K562 (cell line): ENCODE data around the gene BICDL1. TPM values are rescaled to one million over a fixed set of nuclear protein-coding genes. Genes with fewer than 3 reads are reported as not detected.

Experiments
- KDM1A ChIP-seq, 2 experiments: fragments of 450-650 bp; IDR thresholded peaks; 2 replicates each; pipeline ENCODE4 v1.6.1; 2016; ENCODE audit warnings: mild to moderate bottlenecking in 2 of 2
- MNT ChIP-seq, 2 experiments: fragments of 450-650 bp; conservative IDR thresholded peaks; 2 replicates each; pipeline ENCODE4 v1.6.1; 2017; ENCODE audit warnings: mild to moderate bottlenecking in 2 of 2, moderate library complexity in 2 of 2
- SETDB1 ChIP-seq: IDR thresholded peaks from one replicate; pipeline ENCODE4 v1.6.1; 2012; ENCODE audit warnings: low read length, control low read depth, inconsistent platforms
- ZNF79 ChIP-seq: fragments of 250-450 bp; sonication (Bioruptor Pico); IDR thresholded peaks from 2 replicates; pipeline ENCODE4 v1.4.0; 2020; ENCODE audit warnings: low read depth, mild to moderate bottlenecking, moderate library complexity
- polyA plus RNA-seq, 8 experiments: library from polyadenylated mRNA; depleted of rRNA in 4 of 8; stranded (reverse) in 5 of 8; unstranded in 3 of 8; fragments of >200 nt; fragmentation: Nextera tagmentation in 2 of 8; fragmentation: Illumina TruSeq in 1 of 8; extraction: Ambion mirVana in 2 of 8; extraction: Trizol in 1 of 8; gene quantifications; 2 replicates each; pipeline versions ENCODE4 v1.2.1 to v1.2.3, GENCODE V29; 2011 to 2014; ENCODE audit warnings: inconsistent platforms in 1 of 8, missing spikeins in 1 of 8
- total RNA-seq, 7 experiments: library from RNA; depleted of rRNA in 6 of 7; stranded (reverse); fragments of >200 nt in 6 of 7; fragmentation: Illumina TruSeq in 2 of 7; extraction: Trizol in 2 of 7; gene quantifications; 2 replicates each; pipeline versions ENCODE4 v1.2.1 to v1.2.3, GENCODE V29; 2011 to 2021; ENCODE audit warnings: low replicate concordance in 1 of 7
- TF ChIP-seq, protein P1 (sequence below): fragments of 450-650 bp; IDR thresholded peaks from 2 replicates; pipeline ENCODE4 v1.7.1; 2018; ENCODE audit warnings: mild to moderate bottlenecking, low read depth; ENCODE audit not compliant: partially characterized antibody
- TF ChIP-seq, protein P2 (sequence below): sonication (generic); formaldehyde crosslinking; IDR thresholded peaks from 2 replicates; pipeline ENCODE4 v1.8.1; 2023; ENCODE audit warnings: mild to moderate bottlenecking, missing genetic modification reagents

BICDL1 gene
- total and polyA plus RNA-seq, 9 of the 15 experiments (the other 6 are each of a cell fraction or from before 2014, with no cell fraction given): 0.06 to 2.0 (median 0.58) TPM

DNA sequence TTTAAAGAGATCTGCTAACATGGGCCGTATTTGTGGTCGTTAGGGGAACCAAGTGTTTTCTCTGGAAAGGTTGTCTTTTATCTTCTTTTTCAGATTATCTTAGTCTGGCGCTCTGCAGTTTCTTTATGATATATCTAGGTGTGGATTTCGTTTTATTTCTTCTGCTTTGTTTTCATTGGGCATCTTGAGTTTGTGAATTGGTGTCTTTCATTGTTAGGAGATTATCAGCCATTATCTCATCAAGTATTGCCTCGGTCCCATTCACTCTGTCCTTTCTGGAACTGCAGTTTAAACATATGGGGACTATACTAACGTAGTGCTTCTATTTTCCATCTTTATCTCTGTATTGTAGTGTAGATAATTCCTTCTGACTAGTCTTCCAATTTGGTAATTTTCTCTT is 60.4 kb downstream of the BICDL1 start (continued):
- TF ChIP-seq, protein P1, sequence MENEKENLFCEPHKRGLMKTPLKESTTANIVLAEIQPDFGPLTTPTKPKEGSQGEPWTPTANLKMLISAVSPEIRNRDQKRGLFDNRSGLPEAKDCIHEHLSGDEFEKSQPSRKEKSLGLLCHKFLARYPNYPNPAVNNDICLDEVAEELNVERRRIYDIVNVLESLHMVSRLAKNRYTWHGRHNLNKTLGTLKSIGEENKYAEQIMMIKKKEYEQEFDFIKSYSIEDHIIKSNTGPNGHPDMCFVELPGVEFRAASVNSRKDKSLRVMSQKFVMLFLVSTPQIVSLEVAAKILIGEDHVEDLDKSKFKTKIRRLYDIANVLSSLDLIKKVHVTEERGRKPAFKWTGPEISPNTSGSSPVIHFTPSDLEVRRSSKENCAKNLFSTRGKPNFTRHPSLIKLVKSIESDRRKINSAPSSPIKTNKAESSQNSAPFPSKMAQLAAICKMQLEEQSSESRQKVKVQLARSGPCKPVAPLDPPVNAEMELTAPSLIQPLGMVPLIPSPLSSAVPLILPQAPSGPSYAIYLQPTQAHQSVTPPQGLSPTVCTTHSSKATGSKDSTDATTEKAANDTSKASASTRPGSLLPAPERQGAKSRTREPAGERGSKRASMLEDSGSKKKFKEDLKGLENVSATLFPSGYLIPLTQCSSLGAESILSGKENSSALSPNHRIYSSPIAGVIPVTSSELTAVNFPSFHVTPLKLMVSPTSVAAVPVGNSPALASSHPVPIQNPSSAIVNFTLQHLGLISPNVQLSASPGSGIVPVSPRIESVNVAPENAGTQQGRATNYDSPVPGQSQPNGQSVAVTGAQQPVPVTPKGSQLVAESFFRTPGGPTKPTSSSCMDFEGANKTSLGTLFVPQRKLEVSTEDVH: no peak
- TF ChIP-seq KDM1A (IDR thresholded peaks at IDR 0.05): no peak
- no peak for TF ChIP-seq SETDB1
- TF ChIP-seq, protein P2, sequence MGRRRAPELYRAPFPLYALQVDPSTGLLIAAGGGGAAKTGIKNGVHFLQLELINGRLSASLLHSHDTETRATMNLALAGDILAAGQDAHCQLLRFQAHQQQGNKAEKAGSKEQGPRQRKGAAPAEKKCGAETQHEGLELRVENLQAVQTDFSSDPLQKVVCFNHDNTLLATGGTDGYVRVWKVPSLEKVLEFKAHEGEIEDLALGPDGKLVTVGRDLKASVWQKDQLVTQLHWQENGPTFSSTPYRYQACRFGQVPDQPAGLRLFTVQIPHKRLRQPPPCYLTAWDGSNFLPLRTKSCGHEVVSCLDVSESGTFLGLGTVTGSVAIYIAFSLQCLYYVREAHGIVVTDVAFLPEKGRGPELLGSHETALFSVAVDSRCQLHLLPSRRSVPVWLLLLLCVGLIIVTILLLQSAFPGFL (CRISPR knock-in tag): no peak
- TF ChIP-seq MNT (conservative IDR thresholded peaks at IDR 0.05): no peak
- TF ChIP-seq ZNF79 (CRISPR knock-in tag): no peak
